H9 (cell line): ENCODE data around the gene SHB. TPM values are rescaled to one million over a fixed set of nuclear protein-coding genes. Genes with fewer than 3 reads are reported as not detected.
A peak's percentile ranks its signal among the peaks of the same experiment; 100 is the strongest.

ENCODE experiments used
- DNase-seq: peaks from one replicate; pipeline ENCODE4 v3.0.0-alpha.2; 2017
- H2AFZ ChIP-seq: one replicate; pipeline ENCODE4 v1.6.1; 2013; ENCODE audit warnings: mild to moderate bottlenecking, low read length, control low read depth, moderate library complexity
- H2AK5ac ChIP-seq: 2 replicates; pipeline ENCODE4 v1.6.1; 2013; ENCODE audit warnings: low read length, control low read depth, mixed read lengths; ENCODE audit not compliant: insufficient read length
- H2BK120ac ChIP-seq: one replicate; pipeline ENCODE4 v1.6.1; 2013; ENCODE audit warnings: low read depth, mild to moderate bottlenecking, low read length, control low read depth, inconsistent platforms; ENCODE audit not compliant: poor library complexity, severe bottlenecking
- H2BK12ac ChIP-seq: 2 replicates; pipeline ENCODE4 v1.6.1; 2013; ENCODE audit warnings: low read length, control low read depth, mixed read lengths, low read depth; ENCODE audit not compliant: insufficient read length
- H2BK15ac ChIP-seq: 2 replicates; pipeline ENCODE4 v1.6.1; 2013; ENCODE audit warnings: low read depth, low read length, control low read depth
- H2BK20ac ChIP-seq: one replicate; pipeline ENCODE4 v1.6.1; 2013; ENCODE audit warnings: low read depth, mild to moderate bottlenecking, low read length, control low read depth, inconsistent platforms; ENCODE audit not compliant: poor library complexity, severe bottlenecking
- H2BK5ac ChIP-seq: 2 replicates; pipeline ENCODE4 v1.6.1; 2013; ENCODE audit warnings: low read length, control low read depth, mixed read lengths; ENCODE audit not compliant: insufficient read length
- H3K14ac ChIP-seq: 2 replicates; pipeline ENCODE4 v1.6.1; 2013; ENCODE audit warnings: low read length, control low read depth; ENCODE audit not compliant: insufficient read depth
- H3K18ac ChIP-seq: 2 replicates; pipeline ENCODE4 v1.6.1; 2013; ENCODE audit warnings: low read depth, mild to moderate bottlenecking, mixed read lengths, low read length, control low read depth; ENCODE audit not compliant: insufficient read length
- H3K23ac ChIP-seq: 2 replicates; pipeline ENCODE4 v1.6.1; 2013; ENCODE audit warnings: low read length, control low read depth, mixed read lengths, low read depth; ENCODE audit not compliant: insufficient read length
- H3K23me2 ChIP-seq: 2 replicates; pipeline ENCODE4 v1.6.1; 2013; ENCODE audit warnings: low read depth, mild to moderate bottlenecking, mixed read lengths, low read length, control low read depth; ENCODE audit not compliant: insufficient read length, poor library complexity, severe bottlenecking
- H3K27ac ChIP-seq: 2 replicates; pipeline ENCODE4 v1.5.1; 2013; ENCODE audit warnings: low read length, control low read depth, mixed read lengths, low read depth; ENCODE audit not compliant: insufficient read length
- H3K27me3 ChIP-seq: 2 replicates; pipeline ENCODE4 v1.6.1; 2013; ENCODE audit warnings: low read length, control low read depth, inconsistent platforms; ENCODE audit not compliant: insufficient read depth
- H3K4ac ChIP-seq: 2 replicates; pipeline ENCODE4 v1.6.1; 2013; ENCODE audit warnings: low read depth, mild to moderate bottlenecking, control low read depth, inconsistent platforms, low read length, moderate library complexity
- H3K4me1 ChIP-seq: 2 replicates; pipeline ENCODE4 v1.6.1; 2013; ENCODE audit warnings: low read length, control low read depth, inconsistent platforms; ENCODE audit not compliant: insufficient read depth
- H3K4me2 ChIP-seq: 2 replicates; pipeline ENCODE4 v1.6.1; 2013; ENCODE audit warnings: low read length, control low read depth, mixed read lengths; ENCODE audit not compliant: insufficient read length, insufficient read depth
- H3K56ac ChIP-seq: 2 replicates; pipeline ENCODE4 v1.6.1; 2013; ENCODE audit warnings: low read depth, mild to moderate bottlenecking, mixed read lengths, low read length, control low read depth; ENCODE audit not compliant: insufficient read length
- H3K79me1 ChIP-seq: 2 replicates; pipeline ENCODE4 v1.6.1; 2013; ENCODE audit warnings: low read depth, mild to moderate bottlenecking, moderate library complexity, low read length, control low read depth, inconsistent platforms; ENCODE audit not compliant: insufficient read depth, poor library complexity, severe bottlenecking
- H3K79me2 ChIP-seq: 2 replicates; pipeline ENCODE4 v1.6.1; 2013; ENCODE audit warnings: low read length, control low read depth, inconsistent platforms; ENCODE audit not compliant: insufficient read depth
- H3K9ac ChIP-seq: 2 replicates; pipeline ENCODE4 v1.6.1; 2013; ENCODE audit warnings: low read length, control low read depth, mixed read lengths; ENCODE audit not compliant: insufficient read length; ENCODE audit errors: extremely low read depth
- H3K9me3 ChIP-seq: one replicate; pipeline ENCODE4 v1.6.1; 2013; ENCODE audit warnings: low read depth, low read length, inconsistent platforms; ENCODE audit not compliant: control insufficient read depth
- H3T11ph ChIP-seq: one replicate; pipeline ENCODE4 v1.6.1; 2013; ENCODE audit warnings: mild to moderate bottlenecking, low read length, control low read depth, inconsistent platforms
- H4K20me1 ChIP-seq: one replicate; pipeline ENCODE4 v1.6.1; 2013; ENCODE audit not compliant: control insufficient read depth, insufficient read length, insufficient read depth
- H4K5ac ChIP-seq: 2 replicates; pipeline ENCODE4 v1.6.1; 2013; ENCODE audit warnings: low read depth, mild to moderate bottlenecking, mixed read lengths, low read length, control low read depth; ENCODE audit not compliant: insufficient read length
- H4K8ac ChIP-seq: replicated peaks from 2 replicates; pipeline ENCODE4 v1.6.1; 2013; ENCODE audit warnings: low read length, control low read depth, mixed read lengths, low read depth; ENCODE audit not compliant: insufficient read length
- H4K91ac ChIP-seq: 2 replicates; pipeline ENCODE4 v1.6.1; 2013; ENCODE audit warnings: low read depth, mild to moderate bottlenecking, moderate library complexity, mixed read lengths, low read length, control low read depth; ENCODE audit not compliant: insufficient read length
- H3K27ac Mint-ChIP-seq, 3 experiments: 2 replicates in 2 of 3; 3 replicates in 1 of 3; pipeline ENCODE4 v1.8.0; 2020 to 2021; ENCODE audit warnings: mixed read lengths in 3 of 3, mild to moderate bottlenecking in 1 of 3, moderate library complexity in 1 of 3
- H3K27me3 Mint-ChIP-seq: 2 replicates; pipeline ENCODE4 v1.8.0; 2021; ENCODE audit warnings: low read depth, mild to moderate bottlenecking, moderate library complexity, mixed read lengths
- H3K36me3 Mint-ChIP-seq, 3 experiments: 2 replicates in 2 of 3; 3 replicates in 1 of 3; pipeline ENCODE4 v1.8.0; 2020 to 2021; ENCODE audit warnings: low read depth in 3 of 3, mixed read lengths in 3 of 3; ENCODE audit not compliant: insufficient read depth in 1 of 3
- H3K4me1 Mint-ChIP-seq, 2 experiments: 2 replicates each; pipeline ENCODE4 v1.8.0; 2020; ENCODE audit warnings: mixed read lengths in 2 of 2
- H3K4me3 Mint-ChIP-seq, 2 experiments: 2 replicates in 1 of 2; 3 replicates in 1 of 2; pipeline ENCODE4 v1.8.0; 2020 to 2021; ENCODE audit warnings: mild to moderate bottlenecking in 2 of 2, mixed read lengths in 2 of 2, moderate library complexity in 1 of 2
- H3K9me3 Mint-ChIP-seq, 2 experiments: 2 replicates in 1 of 2; 3 replicates in 1 of 2; pipeline ENCODE4 v1.8.0; 2020; ENCODE audit warnings: mild to moderate bottlenecking in 2 of 2, mixed read lengths in 2 of 2, moderate library complexity in 1 of 2
- WGBS: extraction: QIAGEN DNeasy Blood & Tissue Kit; methylation state at CpG from one replicate; pipeline ENCODE4 v1.1.7; 2013; ENCODE audit warnings: missing lambda C conversion rate, low lambda C conversion rate, mixed read lengths; ENCODE audit not compliant: insufficient read length; ENCODE audit errors: extremely low coverage; 5-methylcytosine and 5-hydroxymethylcytosine counted together
- total RNA-seq: library from RNA; stranded (reverse); gene quantifications from 2 replicates; pipeline ENCODE4 v1.2.1, GENCODE V29; 2021
- TF ChIP-seq, protein P1 (sequence below): fragments of 200-600 bp; sonication (generic); conservative IDR thresholded peaks from 3 replicates; pipeline ENCODE4 v1.8.0; 2021; ENCODE audit warnings: antibody characterized with exemption, mild to moderate bottlenecking

The SHB gene
- total RNA-seq, 1 experiment from 2014 or later = 14.6 TPM

DNA sequence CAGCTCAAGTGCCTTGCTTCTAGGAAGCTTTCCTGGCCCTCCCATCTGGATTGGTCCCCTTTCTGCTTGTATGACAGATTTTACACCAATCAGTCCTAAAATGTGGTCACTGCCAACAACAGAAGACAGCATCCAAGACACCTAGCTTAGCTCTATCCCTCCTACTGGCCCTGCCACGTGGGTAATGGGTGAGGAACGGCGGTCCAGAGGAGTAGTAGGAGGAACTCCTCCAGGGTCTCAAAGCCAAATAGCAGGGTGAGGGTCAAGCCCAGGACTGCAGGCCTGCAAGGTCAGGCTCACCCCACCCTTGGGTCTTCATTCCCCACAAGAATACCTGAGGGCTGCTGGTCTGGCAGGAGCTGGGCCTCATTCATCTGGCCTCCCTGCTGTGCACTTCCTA, 108.4 kb downstream of the SHB start:
- no peak overlapping the region for H4K5ac ChIP-seq
- TF ChIP-seq, protein P1, sequence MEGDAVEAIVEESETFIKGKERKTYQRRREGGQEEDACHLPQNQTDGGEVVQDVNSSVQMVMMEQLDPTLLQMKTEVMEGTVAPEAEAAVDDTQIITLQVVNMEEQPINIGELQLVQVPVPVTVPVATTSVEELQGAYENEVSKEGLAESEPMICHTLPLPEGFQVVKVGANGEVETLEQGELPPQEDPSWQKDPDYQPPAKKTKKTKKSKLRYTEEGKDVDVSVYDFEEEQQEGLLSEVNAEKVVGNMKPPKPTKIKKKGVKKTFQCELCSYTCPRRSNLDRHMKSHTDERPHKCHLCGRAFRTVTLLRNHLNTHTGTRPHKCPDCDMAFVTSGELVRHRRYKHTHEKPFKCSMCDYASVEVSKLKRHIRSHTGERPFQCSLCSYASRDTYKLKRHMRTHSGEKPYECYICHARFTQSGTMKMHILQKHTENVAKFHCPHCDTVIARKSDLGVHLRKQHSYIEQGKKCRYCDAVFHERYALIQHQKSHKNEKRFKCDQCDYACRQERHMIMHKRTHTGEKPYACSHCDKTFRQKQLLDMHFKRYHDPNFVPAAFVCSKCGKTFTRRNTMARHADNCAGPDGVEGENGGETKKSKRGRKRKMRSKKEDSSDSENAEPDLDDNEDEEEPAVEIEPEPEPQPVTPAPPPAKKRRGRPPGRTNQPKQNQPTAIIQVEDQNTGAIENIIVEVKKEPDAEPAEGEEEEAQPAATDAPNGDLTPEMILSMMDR = no peak
- H3K79me2 ChIP-seq = no peaks in the 10 kb centered on the region; the same call in 1 of the 2 replicates
- H3K4me1 ChIP-seq = no peaks in the 10 kb centered on the region
- no peaks in the 10 kb centered on the region for H4K20me1 ChIP-seq
- Mint-ChIP-seq H3K36me3 (peaks cover 0 to 4% (median 0%) of the 10 kb centered on the region in 3 experiments; a peak in 2 of 7 replicates), H3K4me3 (no peak overlapping the region), H3K4me1 (peaks cover 19 to 20% of the 10 kb centered on the region in 2 experiments), H3K9me3 (no peaks in the 10 kb centered on the region), H3K27ac (peak overlapping the region in 1 of 3 experiments; percentile 85; a peak in 2 of 7 replicates), H3K27me3 (no peaks in the 10 kb centered on the region)
- H2BK5ac ChIP-seq = no peak overlapping the region
- H3K9me3 ChIP-seq = no peaks in the 10 kb centered on the region
- no peak overlapping the region for H2BK120ac ChIP-seq
- no peaks in the 10 kb centered on the region for H3K27me3 ChIP-seq
- no CpG with 5 or more reads among the region's 3 CpGs for WGBS
- H2BK12ac ChIP-seq = no peak overlapping the region
- no peaks in the 10 kb centered on the region for H3K23me2 ChIP-seq
- H3K23ac ChIP-seq = no peak overlapping the region
- H2BK20ac ChIP-seq = no peak overlapping the region
- no peak overlapping the region for H4K91ac ChIP-seq
- H3K79me1 ChIP-seq = no peaks in the 10 kb centered on the region
- DNase-seq = no peak
- no peak overlapping the region for H3K4me2 ChIP-seq
- no peak overlapping the region for H2AK5ac ChIP-seq
- H3K9ac ChIP-seq = no peak overlapping the region
- no peak overlapping the region for H3K56ac ChIP-seq
- H2BK15ac ChIP-seq = no peak overlapping the region
- H3K4ac ChIP-seq = no peak overlapping the region
- H3K18ac ChIP-seq = no peak overlapping the region
- H3K14ac ChIP-seq = no peak overlapping the region
- no peak overlapping the region for H2AFZ ChIP-seq
- no peak overlapping the region for H4K8ac ChIP-seq
- H3T11ph ChIP-seq = no peak overlapping the region
- no peak overlapping the region for H3K27ac ChIP-seq
